Measurements from ENCODE around the gene GGTA1. TPM values are rescaled to one million over a fixed set of nuclear protein-coding genes. Genes with fewer than 3 reads are reported as not detected.

GGTA1 gene
- total and polyA plus RNA-seq, 2 of the 8 experiments (the other 6 are each of a cell fraction or from before 2014, with no cell fraction given), result not detected

- no peak for TF ChIP-seq RAD21 (IDR thresholded peaks at IDR 0.05 in 1 of 2, conservative IDR thresholded peaks at IDR 0.05 in 1 of 2; ENCODE audit: low read depth in 2 of 2, low read length in 2 of 2)
- TF ChIP-seq RFX5 (IDR thresholded peaks at IDR 0.05; ENCODE audit: borderline replicate concordance, low read depth, low read length), result no peak
- TF ChIP-seq, protein P1, sequence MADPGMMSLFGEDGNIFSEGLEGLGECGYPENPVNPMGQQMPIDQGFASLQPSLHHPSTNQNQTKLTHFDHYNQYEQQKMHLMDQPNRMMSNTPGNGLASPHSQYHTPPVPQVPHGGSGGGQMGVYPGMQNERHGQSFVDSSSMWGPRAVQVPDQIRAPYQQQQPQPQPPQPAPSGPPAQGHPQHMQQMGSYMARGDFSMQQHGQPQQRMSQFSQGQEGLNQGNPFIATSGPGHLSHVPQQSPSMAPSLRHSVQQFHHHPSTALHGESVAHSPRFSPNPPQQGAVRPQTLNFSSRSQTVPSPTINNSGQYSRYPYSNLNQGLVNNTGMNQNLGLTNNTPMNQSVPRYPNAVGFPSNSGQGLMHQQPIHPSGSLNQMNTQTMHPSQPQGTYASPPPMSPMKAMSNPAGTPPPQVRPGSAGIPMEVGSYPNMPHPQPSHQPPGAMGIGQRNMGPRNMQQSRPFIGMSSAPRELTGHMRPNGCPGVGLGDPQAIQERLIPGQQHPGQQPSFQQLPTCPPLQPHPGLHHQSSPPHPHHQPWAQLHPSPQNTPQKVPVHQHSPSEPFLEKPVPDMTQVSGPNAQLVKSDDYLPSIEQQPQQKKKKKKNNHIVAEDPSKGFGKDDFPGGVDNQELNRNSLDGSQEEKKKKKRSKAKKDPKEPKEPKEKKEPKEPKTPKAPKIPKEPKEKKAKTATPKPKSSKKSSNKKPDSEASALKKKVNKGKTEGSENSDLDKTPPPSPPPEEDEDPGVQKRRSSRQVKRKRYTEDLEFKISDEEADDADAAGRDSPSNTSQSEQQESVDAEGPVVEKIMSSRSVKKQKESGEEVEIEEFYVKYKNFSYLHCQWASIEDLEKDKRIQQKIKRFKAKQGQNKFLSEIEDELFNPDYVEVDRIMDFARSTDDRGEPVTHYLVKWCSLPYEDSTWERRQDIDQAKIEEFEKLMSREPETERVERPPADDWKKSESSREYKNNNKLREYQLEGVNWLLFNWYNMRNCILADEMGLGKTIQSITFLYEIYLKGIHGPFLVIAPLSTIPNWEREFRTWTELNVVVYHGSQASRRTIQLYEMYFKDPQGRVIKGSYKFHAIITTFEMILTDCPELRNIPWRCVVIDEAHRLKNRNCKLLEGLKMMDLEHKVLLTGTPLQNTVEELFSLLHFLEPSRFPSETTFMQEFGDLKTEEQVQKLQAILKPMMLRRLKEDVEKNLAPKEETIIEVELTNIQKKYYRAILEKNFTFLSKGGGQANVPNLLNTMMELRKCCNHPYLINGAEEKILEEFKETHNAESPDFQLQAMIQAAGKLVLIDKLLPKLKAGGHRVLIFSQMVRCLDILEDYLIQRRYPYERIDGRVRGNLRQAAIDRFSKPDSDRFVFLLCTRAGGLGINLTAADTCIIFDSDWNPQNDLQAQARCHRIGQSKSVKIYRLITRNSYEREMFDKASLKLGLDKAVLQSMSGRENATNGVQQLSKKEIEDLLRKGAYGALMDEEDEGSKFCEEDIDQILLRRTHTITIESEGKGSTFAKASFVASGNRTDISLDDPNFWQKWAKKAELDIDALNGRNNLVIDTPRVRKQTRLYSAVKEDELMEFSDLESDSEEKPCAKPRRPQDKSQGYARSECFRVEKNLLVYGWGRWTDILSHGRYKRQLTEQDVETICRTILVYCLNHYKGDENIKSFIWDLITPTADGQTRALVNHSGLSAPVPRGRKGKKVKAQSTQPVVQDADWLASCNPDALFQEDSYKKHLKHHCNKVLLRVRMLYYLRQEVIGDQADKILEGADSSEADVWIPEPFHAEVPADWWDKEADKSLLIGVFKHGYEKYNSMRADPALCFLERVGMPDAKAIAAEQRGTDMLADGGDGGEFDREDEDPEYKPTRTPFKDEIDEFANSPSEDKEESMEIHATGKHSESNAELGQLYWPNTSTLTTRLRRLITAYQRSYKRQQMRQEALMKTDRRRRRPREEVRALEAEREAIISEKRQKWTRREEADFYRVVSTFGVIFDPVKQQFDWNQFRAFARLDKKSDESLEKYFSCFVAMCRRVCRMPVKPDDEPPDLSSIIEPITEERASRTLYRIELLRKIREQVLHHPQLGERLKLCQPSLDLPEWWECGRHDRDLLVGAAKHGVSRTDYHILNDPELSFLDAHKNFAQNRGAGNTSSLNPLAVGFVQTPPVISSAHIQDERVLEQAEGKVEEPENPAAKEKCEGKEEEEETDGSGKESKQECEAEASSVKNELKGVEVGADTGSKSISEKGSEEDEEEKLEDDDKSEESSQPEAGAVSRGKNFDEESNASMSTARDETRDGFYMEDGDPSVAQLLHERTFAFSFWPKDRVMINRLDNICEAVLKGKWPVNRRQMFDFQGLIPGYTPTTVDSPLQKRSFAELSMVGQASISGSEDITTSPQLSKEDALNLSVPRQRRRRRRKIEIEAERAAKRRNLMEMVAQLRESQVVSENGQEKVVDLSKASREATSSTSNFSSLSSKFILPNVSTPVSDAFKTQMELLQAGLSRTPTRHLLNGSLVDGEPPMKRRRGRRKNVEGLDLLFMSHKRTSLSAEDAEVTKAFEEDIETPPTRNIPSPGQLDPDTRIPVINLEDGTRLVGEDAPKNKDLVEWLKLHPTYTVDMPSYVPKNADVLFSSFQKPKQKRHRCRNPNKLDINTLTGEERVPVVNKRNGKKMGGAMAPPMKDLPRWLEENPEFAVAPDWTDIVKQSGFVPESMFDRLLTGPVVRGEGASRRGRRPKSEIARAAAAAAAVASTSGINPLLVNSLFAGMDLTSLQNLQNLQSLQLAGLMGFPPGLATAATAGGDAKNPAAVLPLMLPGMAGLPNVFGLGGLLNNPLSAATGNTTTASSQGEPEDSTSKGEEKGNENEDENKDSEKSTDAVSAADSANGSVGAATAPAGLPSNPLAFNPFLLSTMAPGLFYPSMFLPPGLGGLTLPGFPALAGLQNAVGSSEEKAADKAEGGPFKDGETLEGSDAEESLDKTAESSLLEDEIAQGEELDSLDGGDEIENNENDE (IDR thresholded peaks at IDR 0.05; ENCODE audit: insufficient replicate concordance, low read length), result no peak
- TF ChIP-seq GTF2F1 (IDR thresholded peaks at IDR 0.05; ENCODE audit: borderline replicate concordance, low read depth, low read length), result no peak
- TF ChIP-seq KDM1A (IDR thresholded peaks at IDR 0.05; ENCODE audit: borderline replicate concordance, low read length), result no peak
- TF ChIP-seq TCF12 (IDR thresholded peaks at IDR 0.05; ENCODE audit: low read depth, low read length), result no peak
- TF ChIP-seq CTBP2 (IDR thresholded peaks at IDR 0.05; ENCODE audit: borderline replicate concordance, insufficient read depth, insufficient read length, low read length), result no peak
- no peak for TF ChIP-seq CBX5 (IDR thresholded peaks at IDR 0.05; ENCODE audit: low read depth, low read length)
These were observed 11.3 kb upstream of the GGTA1 start (continued) for GRCh38 chr9:121510766-121511550.

Measured in H1 (cell line).